Chondrocyte (in vitro differentiated cells): ENCODE data around the gene GAN. TPM values are rescaled to one million over a fixed set of nuclear protein-coding genes. Genes with fewer than 3 reads are reported as not detected.

Experiments used
- DNase-seq: peaks from one replicate; pipeline ENCODE4 v3.0.0; 2021; ENCODE audit warnings: mixed read lengths, low spot score
- H3K27ac Mint-ChIP-seq: one replicate; pipeline ENCODE4 v1.8.0; 2021; ENCODE audit warnings: mild to moderate bottlenecking, moderate library complexity, mixed read lengths; ENCODE audit not compliant: unreplicated experiment
- H3K27me3 Mint-ChIP-seq: 2 replicates; pipeline ENCODE4 v1.8.0; 2021; ENCODE audit warnings: low read depth, mixed read lengths
- H3K36me3 Mint-ChIP-seq: 2 replicates; pipeline ENCODE4 v1.8.0; 2021; ENCODE audit warnings: low read depth, mixed read lengths
- H3K4me1 Mint-ChIP-seq: 2 replicates; pipeline ENCODE4 v1.8.0; 2021; ENCODE audit warnings: low read depth, mild to moderate bottlenecking, mixed read lengths
- H3K4me3 Mint-ChIP-seq: one replicate; pipeline ENCODE4 v1.8.0; 2021; ENCODE audit warnings: mild to moderate bottlenecking, moderate library complexity, mixed read lengths; ENCODE audit not compliant: unreplicated experiment
- H3K9me3 Mint-ChIP-seq: 2 replicates; pipeline ENCODE4 v1.8.0; 2021; ENCODE audit warnings: low read depth, mixed read lengths
- total RNA-seq: library from RNA; stranded (reverse); gene quantifications from 3 replicates; pipeline ENCODE4 v1.2.1, GENCODE V29; 2021
- TF ChIP-seq, protein P1 (sequence below): fragments of 200-600 bp; sonication (generic); IDR thresholded peaks from 2 replicates; pipeline ENCODE4 v1.5.0; 2021; ENCODE audit warnings: antibody characterized with exemption, mild to moderate bottlenecking, moderate library complexity

Gene GAN
- total RNA-seq, 1 donor from 2014 or later, result 18.0 TPM

DNA sequence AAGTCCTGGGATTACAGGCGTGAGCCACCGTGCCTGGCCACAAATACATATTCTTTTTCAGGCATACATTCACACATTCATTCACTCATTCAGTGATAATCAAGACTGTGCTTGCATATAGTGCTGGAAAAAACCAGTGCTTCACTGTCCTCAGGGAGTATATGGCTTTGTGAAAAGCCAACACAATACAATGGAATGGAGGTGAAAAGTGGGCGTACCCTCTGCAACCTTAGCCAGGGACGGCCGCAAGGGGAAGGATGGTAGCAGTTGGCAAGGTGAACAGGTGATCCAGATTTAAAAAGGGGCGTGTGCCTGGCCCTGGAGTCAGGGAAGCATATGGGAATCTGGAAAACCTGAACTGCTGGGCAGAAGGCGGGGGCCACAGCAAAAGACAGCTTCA is 18.1 kb upstream of the GAN start:
- DNase-seq, result no peak
- H3K36me3 Mint-ChIP-seq, result no peaks in the 10 kb centered on the region
- peaks cover 3% of the 10 kb centered on the region for H3K4me1 Mint-ChIP-seq
- no peak overlapping the region for H3K4me3 Mint-ChIP-seq
- H3K9me3 Mint-ChIP-seq, result no peaks in the 10 kb centered on the region
- TF ChIP-seq, protein P1, sequence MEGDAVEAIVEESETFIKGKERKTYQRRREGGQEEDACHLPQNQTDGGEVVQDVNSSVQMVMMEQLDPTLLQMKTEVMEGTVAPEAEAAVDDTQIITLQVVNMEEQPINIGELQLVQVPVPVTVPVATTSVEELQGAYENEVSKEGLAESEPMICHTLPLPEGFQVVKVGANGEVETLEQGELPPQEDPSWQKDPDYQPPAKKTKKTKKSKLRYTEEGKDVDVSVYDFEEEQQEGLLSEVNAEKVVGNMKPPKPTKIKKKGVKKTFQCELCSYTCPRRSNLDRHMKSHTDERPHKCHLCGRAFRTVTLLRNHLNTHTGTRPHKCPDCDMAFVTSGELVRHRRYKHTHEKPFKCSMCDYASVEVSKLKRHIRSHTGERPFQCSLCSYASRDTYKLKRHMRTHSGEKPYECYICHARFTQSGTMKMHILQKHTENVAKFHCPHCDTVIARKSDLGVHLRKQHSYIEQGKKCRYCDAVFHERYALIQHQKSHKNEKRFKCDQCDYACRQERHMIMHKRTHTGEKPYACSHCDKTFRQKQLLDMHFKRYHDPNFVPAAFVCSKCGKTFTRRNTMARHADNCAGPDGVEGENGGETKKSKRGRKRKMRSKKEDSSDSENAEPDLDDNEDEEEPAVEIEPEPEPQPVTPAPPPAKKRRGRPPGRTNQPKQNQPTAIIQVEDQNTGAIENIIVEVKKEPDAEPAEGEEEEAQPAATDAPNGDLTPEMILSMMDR, result no peak
- no peak overlapping the region for H3K27ac Mint-ChIP-seq
- no peaks in the 10 kb centered on the region for H3K27me3 Mint-ChIP-seq

DNA sequence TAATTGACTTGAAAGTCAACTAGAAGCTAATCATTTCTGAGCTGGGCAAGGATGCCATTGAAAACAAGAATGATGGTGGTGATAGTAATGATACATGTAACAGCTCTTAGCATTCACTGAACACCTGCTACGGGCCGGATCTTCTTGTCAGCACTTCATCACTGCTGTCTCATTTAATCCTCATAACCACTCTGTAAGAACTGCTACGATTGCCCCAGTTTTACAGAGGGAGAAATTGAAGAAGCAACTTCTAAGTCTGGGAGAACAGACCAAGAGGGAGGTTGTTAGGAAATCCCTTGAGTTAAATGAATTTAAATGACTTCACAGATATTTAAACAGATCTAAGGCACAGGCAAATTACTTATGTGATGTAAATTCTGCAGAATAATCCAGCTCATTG is 7.0 kb upstream of the GAN start:
- H3K27ac Mint-ChIP-seq, result no peak overlapping the region
- no peaks in the 10 kb centered on the region for H3K27me3 Mint-ChIP-seq
- H3K36me3 Mint-ChIP-seq, result no peaks in the 10 kb centered on the region
- TF ChIP-seq, protein P1, result no peak
- H3K4me3 Mint-ChIP-seq, result no peak overlapping the region
- no peak for DNase-seq
- no peaks in the 10 kb centered on the region for H3K9me3 Mint-ChIP-seq
- peaks cover 11% of the 10 kb centered on the region for H3K4me1 Mint-ChIP-seq

DNA sequence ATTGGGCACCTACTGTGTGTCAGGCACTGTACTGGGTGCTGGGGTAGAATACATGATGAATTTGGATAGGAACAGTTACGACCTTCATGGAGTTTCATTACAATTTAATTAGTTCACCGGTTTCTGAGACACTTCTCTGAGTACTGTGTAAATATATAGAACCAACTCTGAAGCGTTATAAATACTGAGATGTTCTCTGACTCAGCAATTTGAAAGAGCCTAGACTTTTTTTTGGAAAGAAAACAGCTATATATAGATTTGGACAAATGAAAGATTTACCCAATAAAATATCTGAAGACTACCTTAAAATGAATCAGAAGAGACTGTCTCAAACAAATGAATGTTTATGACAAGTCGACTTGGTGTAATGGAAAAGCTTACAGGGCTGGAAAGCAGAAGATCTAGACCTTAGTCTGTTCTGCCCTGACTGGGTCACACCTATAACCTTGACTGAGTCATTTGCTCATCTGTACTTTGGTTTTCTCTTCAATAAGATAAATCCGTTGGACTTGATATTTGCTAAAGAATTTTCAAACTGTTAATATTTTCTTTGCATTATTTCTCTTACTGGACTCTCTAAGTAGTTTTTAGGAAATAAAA is 4.6 kb upstream of the GAN start:
- no peak overlapping the region for H3K27ac Mint-ChIP-seq
- H3K4me1 Mint-ChIP-seq, result peaks cover 27% of the 10 kb centered on the region
- H3K9me3 Mint-ChIP-seq, result no peaks in the 10 kb centered on the region
- TF ChIP-seq, protein P1, result no peak
- DNase-seq, result no peak
- H3K4me3 Mint-ChIP-seq, result no peak overlapping the region
- H3K27me3 Mint-ChIP-seq, result no peaks in the 10 kb centered on the region
- H3K36me3 Mint-ChIP-seq, result no peaks in the 10 kb centered on the region

DNA sequence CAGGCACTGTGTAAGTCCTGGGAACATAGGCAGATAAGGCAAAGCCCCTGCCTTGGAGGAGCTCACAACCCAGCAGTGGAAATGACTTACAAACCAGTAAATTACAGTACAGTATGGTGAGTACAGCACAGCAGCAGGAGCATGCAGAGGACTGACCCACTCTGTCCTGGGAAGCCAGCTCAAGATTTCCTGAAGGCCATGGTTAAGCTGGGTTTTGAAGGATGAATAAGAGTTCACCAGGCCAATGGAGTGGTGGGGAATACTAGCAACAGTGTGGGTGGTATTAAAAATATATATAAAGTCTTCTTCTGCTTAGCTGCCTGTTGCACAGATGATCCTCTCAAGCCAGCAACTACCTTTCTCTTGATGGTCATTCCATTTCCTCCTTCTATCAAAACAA is 3.0 kb upstream of the GAN start:
- DNase-seq, result no peak
- TF ChIP-seq, protein P1, result no peak
- Mint-ChIP-seq H3K36me3 (no peaks in the 10 kb centered on the region), H3K4me1 (peaks cover 38% of the 10 kb centered on the region), H3K4me3 (no peak overlapping the region), H3K9me3 (no peaks in the 10 kb centered on the region), H3K27ac (no peak overlapping the region), H3K27me3 (no peaks in the 10 kb centered on the region)

DNA sequence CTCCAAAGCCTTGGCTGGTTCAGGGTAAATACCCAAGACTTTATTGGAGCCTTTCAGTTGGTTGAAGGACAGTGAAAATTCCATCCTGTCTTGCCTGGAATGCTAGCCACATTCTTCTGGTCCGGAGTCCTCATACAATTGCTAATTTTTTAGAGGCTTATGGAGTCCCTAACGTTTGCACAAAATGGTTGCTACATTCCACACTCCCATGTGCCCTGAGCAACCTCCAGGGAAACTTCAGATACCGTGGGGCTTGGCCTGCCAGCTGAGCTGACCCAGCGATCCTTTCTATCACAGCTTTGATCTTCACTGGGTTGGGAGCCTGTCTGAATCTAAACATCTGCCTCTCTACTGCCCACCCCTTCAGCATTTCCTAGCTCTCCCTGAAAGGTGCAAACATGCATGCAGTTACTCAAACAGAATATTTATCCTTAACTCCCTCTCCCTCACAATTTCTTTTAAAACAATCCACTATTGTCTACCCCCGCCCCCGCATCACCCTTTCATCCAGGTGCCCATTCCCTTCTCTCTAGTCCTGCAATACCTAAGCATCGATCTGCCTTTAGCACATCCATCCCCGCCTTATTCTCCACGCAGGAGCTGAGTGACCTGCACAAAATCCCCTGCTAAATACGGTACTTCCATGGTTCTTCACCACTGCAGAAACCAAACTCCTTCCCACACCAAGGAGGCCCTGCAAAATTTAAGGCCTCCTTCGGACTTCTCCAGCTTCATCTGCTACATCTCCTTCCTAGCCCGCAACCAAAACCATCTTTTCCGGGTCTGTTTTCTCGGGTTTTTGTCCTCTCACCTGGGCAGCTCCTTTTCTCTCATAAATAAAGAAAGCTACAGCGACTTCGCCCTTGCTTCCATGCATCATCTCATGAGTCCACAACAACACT is 810 bp upstream of the GAN start:
- Mint-ChIP-seq H3K27ac (peak overlapping the region; percentile 89), H3K4me3 (peak overlapping the region; percentile 92), H3K27me3 (no peaks in the 10 kb centered on the region), H3K9me3 (no peaks in the 10 kb centered on the region), H3K36me3 (no peaks in the 10 kb centered on the region), H3K4me1 (peaks cover 58% of the 10 kb centered on the region)
- TF ChIP-seq, protein P1, result no peak
- DNase-seq, result no peak
